ENCODE results near the gene PTPN4. TPM values are rescaled to one million over a fixed set of nuclear protein-coding genes. Genes with fewer than 3 reads are reported as not detected.
A peak's percentile ranks its signal among the peaks of the same experiment; 100 is the strongest.
"Not testable (repeated sequence)": the region's sequence is repeated elsewhere in the genome, so short reads cannot be mapped to it uniquely, and the experiment has no call there.

The PTPN4 gene
- total and polyA plus RNA-seq, 2 donors (not counting 3 experiments of a cell fraction or from before 2014, with no cell fraction given): 6.8 to 29.6 TPM

DNA sequence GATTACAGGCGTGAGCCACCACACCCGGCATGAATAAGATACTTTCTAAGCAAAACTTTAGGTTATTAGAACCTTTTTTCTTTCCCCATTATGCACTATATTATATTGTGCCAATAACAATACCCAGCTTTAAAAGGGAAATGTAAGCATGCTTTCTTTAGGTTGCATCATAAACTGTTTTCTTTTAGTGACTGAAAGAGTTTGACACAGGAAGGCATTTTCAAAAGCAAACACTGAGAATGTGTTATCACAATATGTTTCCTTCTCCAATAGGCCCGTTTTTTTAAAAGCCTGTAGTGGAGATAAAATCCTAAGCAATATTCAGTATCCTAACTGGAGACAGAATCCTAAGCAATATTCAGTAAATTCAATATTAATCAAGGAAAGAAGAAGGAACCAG, 236.4 kb downstream of the PTPN4 start:
- TF ChIP-seq JUN (IDR thresholded peaks at IDR 0.05; ENCODE audit: borderline replicate concordance, insufficient read depth, insufficient read length, low read depth): no peak
- POLR2A ChIA-PET: no interaction called here
- BruUV-seq (replicated peaks): no TSS peak
- Histone ChIP-seq H3K9me1 (replicated peaks; ENCODE audit: control insufficient read depth, extremely low read depth, insufficient read depth, low read length) (no peaks in the 10 kb centered on the region), H3K4me1 (ENCODE audit: control insufficient read depth, extremely low read depth, insufficient read depth, low read length) (no peaks in the 10 kb centered on the region), H3K4me3 (replicated peaks in 1 of 3; ENCODE audit: insufficient read depth in 1 of 3, low read depth in 1 of 3, low read length in 3 of 3) (no peak overlapping the region), H3K79me2 (ENCODE audit: control insufficient read depth, insufficient read depth, low read length) (no peaks in the 10 kb centered on the region), H2AFZ (ENCODE audit: low read depth, low read length) (no peak overlapping the region), H3K36me3 (ENCODE audit: control insufficient read depth in 2 of 2, extremely low read depth in 1 of 2, insufficient read depth in 2 of 2, low read length in 2 of 2) (no peaks in the 10 kb centered on the region), H3K27me3 (ENCODE audit: control insufficient read depth in 2 of 2, insufficient read depth in 2 of 2, low read length in 2 of 2) (no peaks in the 10 kb centered on the region), H3K9me3 (replicated peaks; ENCODE audit: control insufficient read depth, insufficient read depth, low read length) (no peaks in the 10 kb centered on the region), H4K20me1 (replicated peaks; ENCODE audit: control insufficient read depth, extremely low read depth, insufficient read depth, low read length) (no peaks in the 10 kb centered on the region), H3K9ac (replicated peaks; ENCODE audit: extremely low read depth, insufficient read depth, low read length) (no peak overlapping the region), H3K4me2 (ENCODE audit: insufficient read depth, low read length) (no peak overlapping the region), H3K27ac (ENCODE audit: insufficient read depth, low read depth, low read length) (no peak overlapping the region)
- intact Hi-C loops (cut with micrococcal nuclease): no loop called here
- dilution Hi-C loops (cut with MboI; ENCODE audit: extremely low pct_ligation_motif_present, low sequenced_read_pairs): no loop called here
- no peak for FAIRE-seq
- peak; percentile 24 for DNase-seq (ENCODE audit: low read depth, low spot score)
- CTCF ChIA-PET: no interaction called here

DNA sequence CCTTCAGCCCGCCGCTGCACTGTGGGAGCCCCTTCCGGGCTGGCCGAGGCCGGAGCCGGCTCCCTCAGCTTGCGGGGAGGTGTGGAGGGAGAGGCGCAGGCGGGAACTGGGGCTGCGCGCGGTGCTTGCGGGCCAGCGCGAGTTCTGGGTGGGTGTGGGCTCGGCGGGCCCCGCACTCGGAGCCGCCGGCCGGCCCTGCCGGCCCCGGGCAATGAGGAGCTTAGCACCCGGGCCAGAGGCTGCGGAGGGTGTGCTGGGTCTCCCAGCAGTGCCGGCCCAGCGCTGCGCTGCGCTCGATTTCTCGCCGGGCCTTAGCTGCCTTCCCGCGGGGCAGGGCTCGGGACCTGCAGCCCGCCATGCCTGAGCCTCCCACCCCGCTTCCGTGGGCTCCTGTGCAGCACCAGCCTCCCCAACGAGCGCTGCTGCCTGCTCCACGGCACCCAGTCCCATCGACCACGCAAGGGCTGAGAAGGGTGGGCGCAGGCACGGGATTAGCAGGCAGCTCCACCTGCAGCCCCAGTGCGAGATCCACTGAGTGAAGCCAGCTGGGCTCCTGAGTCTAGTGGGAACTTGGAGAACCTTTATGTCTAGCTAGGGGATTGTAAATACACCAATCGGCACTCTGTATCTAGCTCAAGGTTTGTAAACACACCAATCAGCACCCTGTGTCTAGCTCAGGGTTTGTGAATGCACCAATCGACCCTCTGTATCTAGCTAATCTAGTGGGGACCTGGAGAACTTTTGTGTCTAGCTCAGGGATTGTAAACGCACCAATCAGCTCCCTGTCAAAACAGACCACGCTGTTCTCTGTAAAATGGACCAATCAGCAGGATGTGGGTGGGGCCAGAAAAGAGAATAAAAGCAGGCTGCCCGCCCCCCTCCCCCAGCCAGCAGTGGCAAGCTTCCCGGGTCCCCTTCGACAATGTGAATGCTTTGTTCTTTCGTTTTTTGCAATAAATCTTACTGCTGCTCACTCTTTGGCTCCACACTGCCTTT, 237.5 kb downstream of the PTPN4 start:
- ChIA-PET POLR2A (interaction anchor here (0.6 kb wide), 1 partner anchor 213 kb away, joined by 3 read pairs; no protein-coding TSS in a partner anchor), CTCF (interaction anchor here (1.2 kb wide), 1 partner anchor 16 kb away, joined by 3 read pairs; the partner anchor contains the start of gene EPB41L5)
- BruUV-seq (replicated peaks); H3K9me1 ChIP-seq (replicated peaks; ENCODE audit: control insufficient read depth, extremely low read depth, insufficient read depth, low read length); H4K20me1 ChIP-seq (replicated peaks; ENCODE audit: control insufficient read depth, extremely low read depth, insufficient read depth, low read length); DNase-seq (ENCODE audit: low read depth, low spot score); FAIRE-seq; intact Hi-C loops (cut with micrococcal nuclease); H3K9me3 ChIP-seq (replicated peaks; ENCODE audit: control insufficient read depth, insufficient read depth, low read length); H3K4me1 ChIP-seq (ENCODE audit: control insufficient read depth, extremely low read depth, insufficient read depth, low read length); H3K27me3 ChIP-seq (ENCODE audit: control insufficient read depth in 2 of 2, insufficient read depth in 2 of 2, low read length in 2 of 2); dilution Hi-C loops (cut with MboI; ENCODE audit: extremely low pct_ligation_motif_present, low sequenced_read_pairs); H3K27ac ChIP-seq (ENCODE audit: insufficient read depth, low read depth, low read length); H3K4me3 ChIP-seq (replicated peaks in 1 of 3; ENCODE audit: insufficient read depth in 1 of 3, low read depth in 1 of 3, low read length in 3 of 3); H3K9ac ChIP-seq (replicated peaks; ENCODE audit: extremely low read depth, insufficient read depth, low read length); H2AFZ ChIP-seq (ENCODE audit: low read depth, low read length); H3K4me2 ChIP-seq (ENCODE audit: insufficient read depth, low read length); H3K36me3 ChIP-seq (ENCODE audit: control insufficient read depth in 2 of 2, extremely low read depth in 1 of 2, insufficient read depth in 2 of 2, low read length in 2 of 2); H3K79me2 ChIP-seq (ENCODE audit: control insufficient read depth, insufficient read depth, low read length): not testable (repeated sequence)
